Caco-2 (cell line): ENCODE results near the gene UBN1. TPM values are rescaled to one million over a fixed set of nuclear protein-coding genes. Genes with fewer than 3 reads are reported as not detected.

ENCODE experiments used
- BruUV-seq: library from RNA; stranded (reverse); fragments of 400-500 nt; replicated peaks from 2 replicates; lab custom pipeline; 2021; lab: Mats Ljungman, UMichigan
- CTCF ChIA-PET: fragments of 300-600 bp; sonication (Branson Sonifier 250); formaldehyde crosslinking; loops from one replicate; lab custom pipeline; 2022; ENCODE audit warnings: antibody characterized with exemption; lab: Charles Lee
- POLR2A ChIA-PET: fragments of 300-600 bp; sonication (Branson Sonifier 250); formaldehyde crosslinking; loops from one replicate; lab custom pipeline; 2022; ENCODE audit warnings: antibody characterized with exemption; lab: Charles Lee
- DNase-seq, 2 experiments: peaks; one replicate each; pipeline versions ENCODE4 v3.0.0 to v3.0.0-alpha.2; 2020 to 2022
- H3K27me3 ChIP-seq: replicated peaks from 2 replicates; pipeline ENCODE4 v1.6.0; 2011; ENCODE audit warnings: low read length; ENCODE audit not compliant: control insufficient read depth, insufficient read depth
- H3K36me3 ChIP-seq: 2 replicates; pipeline ENCODE4 v1.5.1; 2011; ENCODE audit warnings: low read length; ENCODE audit not compliant: control insufficient read depth, insufficient read depth
- H3K4me1 ChIP-seq: fragments of 250-450 bp; sonication (Bioruptor Pico); 2 replicates; pipeline ENCODE4 v1.5.1; 2020; ENCODE audit warnings: mild to moderate bottlenecking
- H3K4me3 ChIP-seq: 2 replicates; pipeline ENCODE4 v1.5.1; 2011; ENCODE audit warnings: low read depth, mild to moderate bottlenecking, control low read depth, low read length
- H3K9me3 ChIP-seq: fragments of 250-450 bp; sonication (Bioruptor Pico); 2 replicates; pipeline ENCODE4 v1.5.1; 2020; ENCODE audit warnings: mild to moderate bottlenecking, moderate library complexity
- H3K27ac Mint-ChIP-seq: one replicate; pipeline ENCODE4 v1.8.0; 2022; ENCODE audit warnings: mixed read lengths; ENCODE audit not compliant: unreplicated experiment
- H3K27me3 Mint-ChIP-seq: one replicate; pipeline ENCODE4 v1.8.0; 2022; ENCODE audit warnings: mixed read lengths; ENCODE audit not compliant: insufficient read depth, unreplicated experiment
- H3K36me3 Mint-ChIP-seq: one replicate; pipeline ENCODE4 v1.8.0; 2022; ENCODE audit warnings: mild to moderate bottlenecking, mixed read lengths; ENCODE audit not compliant: insufficient read depth, unreplicated experiment
- H3K4me1 Mint-ChIP-seq: one replicate; pipeline ENCODE4 v1.8.0; 2022; ENCODE audit warnings: low read depth, mixed read lengths; ENCODE audit not compliant: unreplicated experiment
- H3K4me3 Mint-ChIP-seq: one replicate; pipeline ENCODE4 v1.8.0; 2022; ENCODE audit warnings: mild to moderate bottlenecking, moderate library complexity, mixed read lengths; ENCODE audit not compliant: unreplicated experiment
- H3K9me3 Mint-ChIP-seq: one replicate; pipeline ENCODE4 v1.8.0; 2022; ENCODE audit warnings: mixed read lengths; ENCODE audit not compliant: unreplicated experiment
- CTCF ChIP-seq, 2 experiments: fragments of 200-600 bp in 1 of 2; IDR thresholded peaks; 1 replicate in 1 of 2; 2 replicates in 1 of 2; pipeline versions ENCODE4 v1.5.1 to v1.8.0; 2011 to 2022; ENCODE audit warnings: antibody characterized with exemption in 1 of 2, control low read depth in 1 of 2, inconsistent platforms in 1 of 2, low read depth in 1 of 2, low read length in 1 of 2, mild to moderate bottlenecking in 1 of 2, moderate library complexity in 1 of 2; ENCODE audit not compliant: insufficient read depth in 1 of 2, severe bottlenecking in 1 of 2, unreplicated experiment in 1 of 2
- intact Hi-C: fragments of 100-400 bp; cut with micrococcal nuclease; formaldehyde crosslinking; loops from one replicate; pipeline ENCODE4 v1.10.0; 2022; ENCODE audit not compliant: unreplicated experiment
- total RNA-seq: library from RNA; stranded (reverse); gene quantifications from 2 replicates; pipeline ENCODE4 v1.2.3, GENCODE V29; 2022

UBN1 gene
- total RNA-seq, 1 experiment from 2014 or later: 31.5 TPM

DNA sequence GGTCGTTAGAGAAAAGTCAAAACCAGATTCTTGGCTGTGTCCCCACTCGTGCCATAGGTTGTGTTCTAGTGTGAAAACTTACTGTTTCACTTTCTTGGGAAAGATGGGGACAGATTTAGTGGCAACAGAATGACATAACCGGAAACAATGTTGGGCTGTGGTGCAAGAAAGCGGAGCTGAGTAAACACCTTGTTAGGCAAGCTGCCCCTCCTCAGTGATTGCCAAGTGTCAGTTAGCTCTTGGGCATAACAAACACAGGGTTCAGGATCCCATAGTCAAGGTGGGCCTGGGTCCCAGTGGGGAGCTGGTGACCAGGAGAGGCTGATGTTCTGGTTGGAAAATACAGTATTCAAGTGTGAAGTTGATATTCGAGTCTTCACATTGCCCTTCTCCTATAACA, 15.4 kb downstream of the UBN1 start:
- Histone ChIP-seq H3K27me3 (no peaks in the 10 kb centered on the region), H3K4me3 (no peak overlapping the region), H3K9me3 (no peaks in the 10 kb centered on the region), H3K4me1 (0 out of 2 replicates have a peak, but pooled peaks cover 2% of the 10 kb centered on the region), H3K36me3 (peaks cover 1% of the 10 kb centered on the region; the same call in 1 of the 2 replicates)
- no peak for DNase-seq
- no peaks in the 10 kb centered on the region for H3K27me3 Mint-ChIP-seq
- ChIA-PET POLR2A (no interaction called here), CTCF (no interaction called here)
- no peak overlapping the region for H3K4me3 Mint-ChIP-seq
- TF ChIP-seq CTCF (IDR thresholded peaks at IDR 0.05; ENCODE audit: insufficient read depth in 1 of 2, low read depth in 1 of 2, low read length in 1 of 2, severe bottlenecking in 1 of 2, unreplicated experiment in 1 of 2): no peak
- intact Hi-C loops: no loop called here
- peaks cover 50% of the 10 kb centered on the region for H3K36me3 Mint-ChIP-seq
- BruUV-seq: no TSS peak
- no peaks in the 10 kb centered on the region for H3K9me3 Mint-ChIP-seq
- H3K27ac Mint-ChIP-seq: no peak overlapping the region
- H3K4me1 Mint-ChIP-seq: peaks cover 10% of the 10 kb centered on the region

DNA sequence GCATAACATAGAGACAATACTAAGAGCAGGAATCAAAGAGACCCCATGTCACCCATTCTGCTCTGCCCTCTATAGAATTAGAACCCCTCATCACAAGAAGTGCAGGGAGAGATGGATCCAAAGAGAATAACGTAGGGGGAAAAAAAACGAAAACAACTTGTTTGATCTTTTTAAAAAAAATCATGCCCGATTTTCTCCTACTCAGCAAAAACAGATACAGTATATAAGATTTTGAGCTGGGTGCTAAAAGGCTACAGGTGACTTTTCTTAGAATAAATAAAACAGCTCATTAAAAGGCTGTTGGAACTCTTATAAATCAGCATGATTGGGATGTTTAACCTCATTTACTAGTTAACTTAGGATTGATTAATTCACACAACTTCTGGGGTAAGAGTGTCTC, 17.4 kb downstream of the UBN1 start:
- no peaks in the 10 kb centered on the region for H3K9me3 Mint-ChIP-seq
- TF ChIP-seq CTCF (IDR thresholded peaks at IDR 0.05; ENCODE audit: insufficient read depth in 1 of 2, low read depth in 1 of 2, low read length in 1 of 2, severe bottlenecking in 1 of 2, unreplicated experiment in 1 of 2): no peak
- H3K4me3 Mint-ChIP-seq: no peak overlapping the region
- H3K36me3 ChIP-seq: no peaks in the 10 kb centered on the region
- H3K9me3 ChIP-seq: no peaks in the 10 kb centered on the region
- intact Hi-C loops: no loop called here
- ChIA-PET POLR2A (no interaction called here), CTCF (no interaction called here)
- DNase-seq: no peak
- no peaks in the 10 kb centered on the region for H3K27me3 Mint-ChIP-seq
- peaks cover 7% of the 10 kb centered on the region for H3K4me1 ChIP-seq
- no peak overlapping the region for H3K4me3 ChIP-seq
- no peaks in the 10 kb centered on the region for H3K27me3 ChIP-seq
- H3K4me1 Mint-ChIP-seq: peaks cover 14% of the 10 kb centered on the region
- H3K27ac Mint-ChIP-seq: no peak overlapping the region
- peaks cover 46% of the 10 kb centered on the region for H3K36me3 Mint-ChIP-seq
- no TSS peak for BruUV-seq

DNA sequence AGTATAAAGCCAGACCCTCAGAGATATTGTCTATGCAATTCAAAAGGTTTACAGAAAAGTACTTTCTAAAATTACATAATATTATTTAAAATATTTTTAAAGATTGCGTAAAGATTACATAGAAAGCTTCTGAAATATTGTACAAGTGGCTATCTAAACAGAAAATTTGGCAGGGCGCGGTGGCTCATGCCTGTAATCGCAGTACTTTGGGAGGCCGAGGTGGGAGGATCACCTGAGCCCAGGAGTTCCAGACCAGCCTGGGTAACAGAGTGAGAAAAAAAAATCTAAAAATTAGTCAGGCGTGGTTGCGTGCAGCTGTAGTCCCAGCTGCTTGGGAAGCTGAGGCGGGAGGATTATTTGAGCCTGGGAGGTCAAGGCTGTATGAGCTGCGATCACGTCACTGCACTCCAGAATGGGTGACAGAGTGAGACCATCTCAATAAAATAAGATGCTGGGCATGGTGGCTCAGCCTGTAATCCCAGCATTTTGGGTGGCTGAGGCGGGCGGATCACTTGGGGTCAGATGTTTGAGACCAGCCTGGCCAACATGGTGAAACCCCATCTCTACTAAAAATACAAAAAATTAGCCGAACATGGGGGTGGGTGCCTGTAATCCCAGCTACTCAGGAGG, 18.1 kb downstream of the UBN1 start:
- Mint-ChIP-seq H3K36me3 (peaks cover 46% of the 10 kb centered on the region), H3K27ac (peak overlapping the region; percentile 46), H3K4me1 (peaks cover 14% of the 10 kb centered on the region), H3K9me3 (no peaks in the 10 kb centered on the region), H3K4me3 (no peak overlapping the region), H3K27me3 (no peaks in the 10 kb centered on the region)
- Histone ChIP-seq H3K27me3 (no peaks in the 10 kb centered on the region), H3K9me3 (no peaks in the 10 kb centered on the region), H3K4me3 (no peak overlapping the region), H3K4me1 (peaks cover 7% of the 10 kb centered on the region), H3K36me3 (peaks cover 2% of the 10 kb centered on the region; the same call in 1 of the 2 replicates)
- no peak for DNase-seq
- BruUV-seq: no TSS peak
- CTCF ChIA-PET: no interaction called here
- TF ChIP-seq CTCF (IDR thresholded peaks at IDR 0.05; ENCODE audit: insufficient read depth in 1 of 2, low read depth in 1 of 2, low read length in 1 of 2, severe bottlenecking in 1 of 2, unreplicated experiment in 1 of 2): no peak
- intact Hi-C loops: no loop called here
- POLR2A ChIA-PET: no interaction called here
